Mesothelial cell of epicardium (in vitro differentiated cells): ENCODE data around the gene GIPR. TPM values are rescaled to one million over a fixed set of nuclear protein-coding genes. Genes with fewer than 3 reads are reported as not detected.

Experiments
- DNase-seq, 2 experiments: peaks; one replicate each; pipeline ENCODE4 v3.0.0; 2021; ENCODE audit warnings: low spot score in 2 of 2; ENCODE audit not compliant: unreplicated experiment in 2 of 2
- H3K27ac Mint-ChIP-seq: 2 replicates; pipeline ENCODE4 v1.8.0; 2021; ENCODE audit warnings: mixed read lengths
- H3K27me3 Mint-ChIP-seq: 2 replicates; pipeline ENCODE4 v1.8.0; 2021; ENCODE audit warnings: low read depth, mixed read lengths
- H3K36me3 Mint-ChIP-seq: 2 replicates; pipeline ENCODE4 v1.8.0; 2021; ENCODE audit warnings: mixed read lengths
- H3K4me1 Mint-ChIP-seq: 2 replicates; pipeline ENCODE4 v1.8.0; 2021; ENCODE audit warnings: mixed read lengths
- H3K4me3 Mint-ChIP-seq: 2 replicates; pipeline ENCODE4 v1.8.0; 2021; ENCODE audit warnings: mild to moderate bottlenecking, moderate library complexity, mixed read lengths
- H3K9me3 Mint-ChIP-seq: 2 replicates; pipeline ENCODE4 v1.8.0; 2021; ENCODE audit warnings: mixed read lengths
- total RNA-seq: library from RNA; stranded (reverse); gene quantifications from 3 replicates; pipeline ENCODE4 v1.2.1, GENCODE V29; 2021
- TF ChIP-seq, protein P1 (sequence below): fragments of 200-600 bp; sonication (generic); IDR thresholded peaks from one replicate; pipeline ENCODE4 v1.5.0; 2021; ENCODE audit warnings: antibody characterized with exemption; ENCODE audit not compliant: unreplicated experiment

GIPR gene
- total RNA-seq, 1 donor from 2014 or later, result 5.1 TPM

DNA sequence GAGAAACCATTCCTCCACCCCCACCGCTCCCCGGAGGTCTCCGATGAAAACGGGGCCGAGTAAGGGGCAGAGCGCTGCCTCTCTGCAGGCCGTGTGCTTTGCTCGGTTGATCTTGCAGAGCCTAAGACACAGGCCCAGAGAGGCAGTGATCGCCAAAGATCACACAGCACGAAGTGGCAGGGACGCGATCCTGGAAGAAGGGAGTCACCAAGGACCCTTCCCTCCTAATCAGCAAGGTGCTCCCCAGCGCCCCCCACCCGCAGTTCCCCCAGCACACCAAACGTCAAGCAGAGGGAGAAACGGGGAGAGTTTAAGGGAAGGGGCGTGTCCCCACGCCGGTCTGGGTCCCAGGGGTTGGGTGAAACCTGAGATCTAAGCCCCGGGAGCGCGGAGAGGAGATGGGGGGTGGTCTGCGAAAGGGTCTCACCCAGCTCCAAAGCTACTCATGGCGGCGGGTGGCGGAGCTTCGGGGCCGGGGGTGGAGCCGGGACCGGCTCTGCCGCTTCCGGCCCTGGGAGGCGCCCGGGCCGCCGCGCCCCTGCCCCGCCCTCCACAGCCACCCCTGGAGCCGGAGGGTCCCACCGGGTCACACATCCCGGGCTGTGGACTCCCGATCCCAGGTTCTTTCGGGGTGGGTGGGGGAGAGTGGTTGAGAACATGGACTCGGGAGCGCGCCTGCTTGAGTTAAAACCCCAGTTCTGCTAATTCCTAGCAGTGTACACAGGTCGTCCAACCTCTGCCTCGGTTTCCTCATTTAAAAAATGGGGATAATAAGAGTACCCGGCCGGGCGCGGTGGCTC, 28.9 kb upstream of the GIPR start, which contains the start of gene EML2:
Gene EML2 (minus strand): TSS at position 468 of the 800 bp plus-strand sequence. CDS start 21 bp downstream, at position 447.
- Mint-ChIP-seq H3K9me3 (no peaks in the 10 kb centered on the region), H3K36me3 (no peaks in the 10 kb centered on the region), H3K27me3 (peaks cover 5% of the 10 kb centered on the region), H3K4me3 (peak within 1 kb of the TSS; percentile 85), H3K4me1 (peaks cover 42% of the 10 kb centered on the region), H3K27ac (peak within 1 kb of the TSS; percentile 84)
- TF ChIP-seq, protein P1, sequence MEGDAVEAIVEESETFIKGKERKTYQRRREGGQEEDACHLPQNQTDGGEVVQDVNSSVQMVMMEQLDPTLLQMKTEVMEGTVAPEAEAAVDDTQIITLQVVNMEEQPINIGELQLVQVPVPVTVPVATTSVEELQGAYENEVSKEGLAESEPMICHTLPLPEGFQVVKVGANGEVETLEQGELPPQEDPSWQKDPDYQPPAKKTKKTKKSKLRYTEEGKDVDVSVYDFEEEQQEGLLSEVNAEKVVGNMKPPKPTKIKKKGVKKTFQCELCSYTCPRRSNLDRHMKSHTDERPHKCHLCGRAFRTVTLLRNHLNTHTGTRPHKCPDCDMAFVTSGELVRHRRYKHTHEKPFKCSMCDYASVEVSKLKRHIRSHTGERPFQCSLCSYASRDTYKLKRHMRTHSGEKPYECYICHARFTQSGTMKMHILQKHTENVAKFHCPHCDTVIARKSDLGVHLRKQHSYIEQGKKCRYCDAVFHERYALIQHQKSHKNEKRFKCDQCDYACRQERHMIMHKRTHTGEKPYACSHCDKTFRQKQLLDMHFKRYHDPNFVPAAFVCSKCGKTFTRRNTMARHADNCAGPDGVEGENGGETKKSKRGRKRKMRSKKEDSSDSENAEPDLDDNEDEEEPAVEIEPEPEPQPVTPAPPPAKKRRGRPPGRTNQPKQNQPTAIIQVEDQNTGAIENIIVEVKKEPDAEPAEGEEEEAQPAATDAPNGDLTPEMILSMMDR, result no peak
- DNase-seq, result peak in 1 of 2 experiments; percentile 61

DNA sequence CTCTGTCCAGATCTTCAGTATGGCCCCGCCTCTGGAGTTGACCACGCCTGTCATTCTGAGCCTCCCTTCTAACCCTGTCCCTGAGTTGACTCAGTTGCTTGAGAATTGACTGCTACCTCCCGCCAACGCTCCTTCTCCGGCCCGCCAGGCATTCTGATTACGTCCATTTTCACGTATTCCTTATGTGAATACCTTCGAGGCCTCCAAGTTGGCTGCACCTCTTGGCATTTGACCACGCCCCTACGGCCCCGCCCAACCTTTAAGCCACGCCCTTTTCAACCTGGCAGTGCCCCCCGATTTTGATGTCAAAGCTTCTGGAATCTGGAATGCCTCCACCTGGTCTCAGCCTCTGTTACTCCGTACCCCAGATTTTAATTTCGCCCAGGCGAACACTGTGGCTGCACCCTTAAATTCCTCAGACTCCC, 27.2 kb upstream of the GIPR start:
- peaks cover 9% of the 10 kb centered on the region for H3K27me3 Mint-ChIP-seq
- peak in 1 of 2 experiments; percentile 64 for DNase-seq
- no peaks in the 10 kb centered on the region for H3K9me3 Mint-ChIP-seq
- H3K4me1 Mint-ChIP-seq, result peaks cover 44% of the 10 kb centered on the region
- H3K36me3 Mint-ChIP-seq, result no peaks in the 10 kb centered on the region
- H3K4me3 Mint-ChIP-seq, result peak overlapping the region; percentile 60
- TF ChIP-seq, protein P1, result no peak
- peak overlapping the region; percentile 96 for H3K27ac Mint-ChIP-seq

DNA sequence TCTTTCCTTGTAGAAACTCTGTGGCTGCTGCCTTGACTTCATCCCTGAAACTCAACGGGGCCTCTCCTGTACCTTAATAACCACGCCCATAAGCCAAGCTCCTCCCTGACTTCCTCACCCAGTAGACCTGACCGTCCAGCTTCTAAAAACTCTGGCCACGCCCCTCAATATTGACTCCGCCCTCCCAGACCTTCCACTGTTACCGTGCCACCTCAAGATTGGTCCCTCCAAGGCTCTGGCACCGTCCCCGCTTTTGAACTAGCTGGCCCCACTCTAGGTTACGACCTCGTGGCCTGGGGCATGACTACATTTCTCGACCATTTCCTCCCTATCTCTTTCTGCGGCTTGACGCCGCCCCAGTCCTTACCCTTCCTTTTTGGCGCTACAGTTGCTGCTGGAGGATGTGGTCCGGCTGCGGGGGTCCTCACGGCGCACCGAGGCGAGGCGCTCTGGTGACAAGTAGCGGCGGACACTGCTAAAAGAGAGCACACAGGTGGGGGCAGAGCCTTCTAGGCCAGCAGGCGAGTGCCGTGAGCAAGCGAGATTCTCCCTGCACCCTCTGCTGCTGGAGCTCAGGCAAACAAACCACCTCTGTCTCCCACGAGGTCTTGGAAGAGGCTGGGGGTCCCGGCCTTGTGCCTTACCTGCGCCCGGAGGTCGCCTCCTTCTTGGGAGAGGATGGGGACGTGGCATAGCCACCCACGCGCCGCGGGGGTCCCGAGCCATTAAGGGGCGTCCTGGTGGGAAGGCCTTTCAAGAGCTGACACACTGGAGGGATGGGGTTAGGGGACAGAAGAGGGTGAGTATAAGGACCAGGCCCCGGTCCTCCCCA, 26.5 kb upstream of the GIPR start:
- Mint-ChIP-seq H3K4me1 (peaks cover 50% of the 10 kb centered on the region), H3K9me3 (no peaks in the 10 kb centered on the region), H3K36me3 (no peaks in the 10 kb centered on the region), H3K4me3 (peak overlapping the region; percentile 60), H3K27ac (peak overlapping the region; percentile 96), H3K27me3 (peaks cover 9% of the 10 kb centered on the region)
- TF ChIP-seq, protein P1, result no peak
- DNase-seq, result peak; percentile 69 to 79

DNA sequence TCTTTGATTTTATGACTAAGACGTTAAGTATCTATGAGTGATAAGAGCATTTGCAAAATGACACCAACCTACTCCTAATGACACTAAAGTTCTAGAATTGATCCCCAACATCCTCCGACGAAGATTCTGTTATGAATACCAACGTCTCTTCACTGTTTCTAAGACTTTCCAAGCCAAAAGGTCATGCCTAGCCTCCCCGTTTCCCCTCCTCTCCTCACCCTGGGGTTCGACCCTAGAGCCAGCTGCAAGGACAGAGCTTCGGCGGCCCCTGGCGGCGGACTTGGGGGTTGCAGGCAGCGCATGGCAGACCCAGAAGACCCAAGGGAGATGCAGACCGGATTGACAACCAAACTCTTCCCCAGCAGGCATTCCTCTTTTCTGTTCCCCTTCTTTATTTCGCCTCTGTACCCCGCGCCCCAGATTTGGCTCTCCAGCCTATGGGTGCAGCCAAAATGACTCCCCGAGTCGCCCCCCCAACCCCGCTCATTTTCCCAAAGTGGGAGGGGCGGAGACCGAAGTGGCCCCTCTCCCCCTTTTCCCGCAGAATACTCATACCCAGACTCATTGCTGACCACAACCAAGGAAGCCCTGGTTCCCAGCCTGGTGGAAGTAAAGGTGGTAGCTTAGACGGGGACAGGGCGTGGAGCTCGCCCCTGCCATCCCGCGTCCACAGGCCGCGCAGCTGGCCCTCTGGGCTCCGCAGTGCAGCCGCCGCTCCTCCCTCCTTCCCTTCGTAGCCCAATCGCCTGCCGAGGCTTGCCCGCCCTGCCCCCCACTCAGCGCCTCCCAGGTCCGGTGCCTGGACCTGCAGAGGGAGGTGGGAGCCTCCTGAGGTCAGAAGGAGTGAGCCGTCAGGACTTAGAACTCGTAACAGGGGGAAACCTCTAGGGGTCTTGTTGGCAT, 24.7 kb upstream of the GIPR start:
- peaks cover 9% of the 10 kb centered on the region for H3K27me3 Mint-ChIP-seq
- H3K9me3 Mint-ChIP-seq, result no peaks in the 10 kb centered on the region
- H3K4me3 Mint-ChIP-seq, result peak overlapping the region; percentile 66
- H3K27ac Mint-ChIP-seq, result peak overlapping the region; percentile 50
- no peaks in the 10 kb centered on the region for H3K36me3 Mint-ChIP-seq
- TF ChIP-seq, protein P1, result peak; percentile 99
- peaks cover 45% of the 10 kb centered on the region for H3K4me1 Mint-ChIP-seq
- DNase-seq, result peak; percentile 66 to 97
